ENCODE measurements around the gene TNFAIP8L1. TPM values are rescaled to one million over a fixed set of nuclear protein-coding genes. Genes with fewer than 3 reads are reported as not detected.

Gene TNFAIP8L1
- total RNA-seq, 4 donors from 2014 or later = 1.8 to 6.3 (median 3.1) TPM

- no peak for TF ChIP-seq CTCF (IDR thresholded peaks at IDR 0.05)
- ATAC-seq (ENCODE audit: low FRiP score) = no peak
- DNase-seq (ENCODE audit: low spot score) = no peak
Observed at GRCh38 chr19:4624301-4624700, 15.0 kb upstream of the TNFAIP8L1 start.

GRCh38 chr19:4624733-4625362, 14.5 kb upstream of the TNFAIP8L1 start:
- DNase-seq (ENCODE audit: low spot score) = no peak
- no peak for ATAC-seq (ENCODE audit: low FRiP score)

GRCh38 chr19:4633140-4633967, 6.0 kb upstream of the TNFAIP8L1 start:
- no peak for DNase-seq (ENCODE audit: low spot score)

More at GRCh38 chr19:4624733-4625362, 14.5 kb upstream of the TNFAIP8L1 start:
- TF ChIP-seq CTCF (IDR thresholded peaks at IDR 0.05) = no peak

GRCh38 chr19:4635754-4636116, 3.6 kb upstream of the TNFAIP8L1 start:
- DNase-seq (ENCODE audit: low spot score) = no peak
- no peak for TF ChIP-seq CTCF (IDR thresholded peaks at IDR 0.05)
- ATAC-seq (ENCODE audit: low FRiP score) = no peak

More at GRCh38 chr19:4633140-4633967, 6.0 kb upstream of the TNFAIP8L1 start:
- no peak for TF ChIP-seq CTCF (IDR thresholded peaks at IDR 0.05)
- ATAC-seq (ENCODE audit: low FRiP score) = peak; percentile 32

- peak; percentile 45 for DNase-seq (ENCODE audit: low spot score)
- TF ChIP-seq CTCF (IDR thresholded peaks at IDR 0.05) = peak in 1 of 3 donors; percentile 44
- ATAC-seq (ENCODE audit: low FRiP score) = peak; percentile 25
Observed at GRCh38 chr19:4636151-4636717, 3.1 kb upstream of the TNFAIP8L1 start.

GRCh38 chr19:4636761-4637160, 2.6 kb upstream of the TNFAIP8L1 start:
- no peak for TF ChIP-seq CTCF (IDR thresholded peaks at IDR 0.05)
- ATAC-seq (ENCODE audit: low FRiP score) (no peak), DNase-seq (ENCODE audit: low spot score) (no peak)

Data from omental fat pad (tissue), 4 donors.